Heart right ventricle (tissue), 16 donors: ENCODE data around the gene AXIN1. TPM values are rescaled to one million over a fixed set of nuclear protein-coding genes. Genes with fewer than 3 reads are reported as not detected.

ENCODE experiments used
- ATAC-seq, 8 donors: fragments of 200-7000 bp; cut with Tn5 transposase; one replicate each; pipeline ENCODE4 v1.9.1; 2020; ENCODE audit warnings: mild to moderate bottlenecking in 8 of 8, moderate library complexity in 8 of 8, moderate number of reproducible peaks in 1 of 8
- DNase-seq, 2 donors: peaks; one replicate each; pipeline ENCODE4 v3.0.0-alpha.2; 2020
- H3K27ac ChIP-seq, 10 donors: fragments of 200-600 bp; sonication (generic) in 2 of 10; one replicate each; pipeline versions ENCODE4 v1.5.0 to v1.8.0; 2020 to 2022; ENCODE audit warnings: mild to moderate bottlenecking in 3 of 10
- H3K27me3 ChIP-seq, 7 donors: fragments of 200-600 bp; one replicate each; pipeline ENCODE4 v1.8.0; 2021 to 2022; ENCODE audit warnings: mild to moderate bottlenecking in 2 of 7
- H3K36me3 ChIP-seq, 9 donors: fragments of 200-600 bp; sonication (generic) in 1 of 9; one replicate each; pipeline versions ENCODE4 v1.5.0 to v1.8.0; 2020 to 2022; ENCODE audit warnings: mild to moderate bottlenecking in 2 of 9
- H3K4me1 ChIP-seq, 9 donors: fragments of 200-600 bp; sonication (generic) in 1 of 9; one replicate each; pipeline versions ENCODE4 v1.5.0 to v1.8.0; 2020 to 2022; ENCODE audit warnings: mild to moderate bottlenecking in 4 of 9
- H3K4me3 ChIP-seq, 10 donors: fragments of 200-600 bp; sonication (generic) in 2 of 10; one replicate each; pipeline versions ENCODE4 v1.5.0 to v1.8.0; 2020 to 2022; ENCODE audit warnings: mild to moderate bottlenecking in 7 of 10, moderate library complexity in 2 of 10
- H3K9me3 ChIP-seq, 11 donors: fragments of 200-600 bp in 10 of 11; sonication (generic) in 2 of 11; one replicate each; pipeline versions ENCODE4 v1.5.0 to v1.8.0; 2013 to 2022; ENCODE audit warnings: mild to moderate bottlenecking in 2 of 11, control low read depth in 1 of 11, moderate library complexity in 1 of 11
- CTCF ChIP-seq, 9 donors: fragments of 200-600 bp; sonication (generic) in 2 of 9; IDR thresholded peaks; one replicate each; pipeline versions ENCODE4 v1.5.0 to v1.8.0; 2021 to 2022; ENCODE audit warnings: antibody characterized with exemption in 9 of 9, mild to moderate bottlenecking in 5 of 9, moderate library complexity in 1 of 9
- WGBS, 2 donors: extraction: QIAGEN DNeasy Blood & Tissue Kit; methylation state at CpG; one replicate each; pipeline ENCODE4 v1.1.7; 2013; ENCODE audit warnings: inconsistent platforms in 1 of 2; 5-methylcytosine and 5-hydroxymethylcytosine counted together
- intact Hi-C, 10 donors: fragments of 100-400 bp; cut with DNase I; formaldehyde crosslinking; loops; one replicate each; pipeline versions ENCODE4 v1.11.1 to v1.14.2; 2022
- polyA plus RNA-seq, 2 donors: library from polyadenylated mRNA; stranded (reverse); fragments of 200-250 nt; gene quantifications; one replicate each; pipeline ENCODE4 v1.2.3, GENCODE V29; 2013
- total RNA-seq, 10 donors: library from RNA; stranded (reverse); fragmentation: NEBNext Ultra II Directional in 3 of 10; extraction: Animal tissue kit (Norgen Biotek cat#: 25700) in 3 of 10; gene quantifications; one replicate each; pipeline versions ENCODE4 v1.2.1 to v1.2.4, GENCODE V29; 2021 to 2023
- donor health status: Arrhythmogenic right ventricular cardiomyopathy.
- donor health status: ischemic (EF 13 %, LVEDD 7.1; RV severe dilation, severe dysfunction).
- donor health status: healthy with polysubstance abuse.
- donor health status: DM: no; HTN: yes; CAD: no.
- donor health status: DM: no; HTN: no; CAD: no.
- donor health status: ischemic (EF 25% LVEDD 6.9; RV normal size, moderate dysfunction).
- donor health status: ischemic (EF 25% LVEDD 5.7; RV mildly dilated, moderate dysfunction).
- donor health status: healthy.
- donor health status: DM: yes; HTN: yes; CAD: no.
- donor health status: Ischemic cardiomyopathy.
- donor health status: ischemic (EF 35%, LVEDD 5.7; RV mildly dilated, moderate dysfunction).
- donor health status: nonischemic (EF 11% LVEDD 7.7; RV severe dilation, severe dysfunction).
- donor health status: DM: yes; HTN: yes; CAD: no.
- donor health status: PGD.
- donor health status: ischemic (EF 29% LVEDD 5.4; RV normal size, mild dysfunction).
- donor health status: nonischemic (EF 23%, LVEDD 6.1; RV moderate dilation, normal function).

AXIN1 gene
- total and polyA plus RNA-seq, 12 donors: 7.7 to 16.1 (median 9.5) TPM

- no peak overlapping the region for H3K27ac ChIP-seq
- no peaks in the 10 kb centered on the region for H3K9me3 ChIP-seq
- no peak overlapping the region for H3K4me3 ChIP-seq
- H3K4me1 ChIP-seq: peaks cover 0 to 28% (median 15%) of the 10 kb centered on the region in 9 donors
- ATAC-seq: no peak
- WGBS, 2 donors: 88 to 91% methylated on average over 41 to 42 of the region's 42 CpGs
- no peaks in the 10 kb centered on the region for H3K27me3 ChIP-seq
- peak in 1 of 2 donors; percentile 18 for DNase-seq
- peaks cover 0 to 54% (median 37%) of the 10 kb centered on the region in 9 donors for H3K36me3 ChIP-seq
- intact Hi-C loops: no loop called here
- no peak for TF ChIP-seq CTCF (IDR thresholded peaks at IDR 0.05)
Observed at GRCh38 chr16:377419-377951, 25.0 kb upstream of the AXIN1 start.

DNA sequence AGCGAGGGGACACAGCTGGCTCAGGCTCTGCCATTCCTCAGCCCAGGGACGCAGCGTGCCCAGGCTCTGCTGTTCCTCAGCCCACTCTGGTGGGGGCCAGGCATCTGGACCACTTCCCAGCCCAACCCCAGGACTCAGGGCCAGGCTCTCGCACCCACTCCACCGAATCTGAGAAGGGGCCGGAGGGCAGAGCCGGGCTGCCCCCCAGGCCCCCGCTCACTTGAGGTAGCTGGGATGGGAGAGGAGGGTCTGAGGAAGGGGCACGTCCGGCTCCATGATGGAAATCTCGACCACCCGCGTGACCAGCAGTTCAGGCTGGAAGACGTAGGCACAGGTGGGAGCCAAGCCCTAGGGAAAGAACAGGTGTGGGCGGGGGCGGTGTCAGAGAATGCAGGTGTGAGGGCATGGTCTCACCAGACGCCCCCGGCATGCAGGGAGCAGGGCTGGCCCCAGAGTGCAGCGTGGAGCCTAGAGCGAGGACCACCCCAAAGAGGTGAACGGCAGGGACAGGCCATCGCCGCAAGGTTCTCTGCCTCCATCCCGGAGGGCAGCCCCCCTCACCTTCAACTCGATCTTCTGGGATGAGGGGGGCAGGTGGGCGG is 24.4 kb upstream of the AXIN1 start:
- Histone ChIP-seq H3K27ac (no peak overlapping the region), H3K4me3 (no peak overlapping the region), H3K36me3 (peaks cover 0 to 60% (median 38%) of the 10 kb centered on the region in 9 donors), H3K27me3 (no peaks in the 10 kb centered on the region), H3K9me3 (no peaks in the 10 kb centered on the region), H3K4me1 (peaks cover 0 to 28% (median 15%) of the 10 kb centered on the region in 9 donors)
- TF ChIP-seq CTCF (IDR thresholded peaks at IDR 0.05): no peak
- DNase-seq: peak in 1 of 2 donors; percentile 10
- ATAC-seq: no peak
- intact Hi-C loops: no loop called here
- 92 to 93% methylated on average over 26 of the region's 26 CpGs for WGBS, 2 donors

DNA sequence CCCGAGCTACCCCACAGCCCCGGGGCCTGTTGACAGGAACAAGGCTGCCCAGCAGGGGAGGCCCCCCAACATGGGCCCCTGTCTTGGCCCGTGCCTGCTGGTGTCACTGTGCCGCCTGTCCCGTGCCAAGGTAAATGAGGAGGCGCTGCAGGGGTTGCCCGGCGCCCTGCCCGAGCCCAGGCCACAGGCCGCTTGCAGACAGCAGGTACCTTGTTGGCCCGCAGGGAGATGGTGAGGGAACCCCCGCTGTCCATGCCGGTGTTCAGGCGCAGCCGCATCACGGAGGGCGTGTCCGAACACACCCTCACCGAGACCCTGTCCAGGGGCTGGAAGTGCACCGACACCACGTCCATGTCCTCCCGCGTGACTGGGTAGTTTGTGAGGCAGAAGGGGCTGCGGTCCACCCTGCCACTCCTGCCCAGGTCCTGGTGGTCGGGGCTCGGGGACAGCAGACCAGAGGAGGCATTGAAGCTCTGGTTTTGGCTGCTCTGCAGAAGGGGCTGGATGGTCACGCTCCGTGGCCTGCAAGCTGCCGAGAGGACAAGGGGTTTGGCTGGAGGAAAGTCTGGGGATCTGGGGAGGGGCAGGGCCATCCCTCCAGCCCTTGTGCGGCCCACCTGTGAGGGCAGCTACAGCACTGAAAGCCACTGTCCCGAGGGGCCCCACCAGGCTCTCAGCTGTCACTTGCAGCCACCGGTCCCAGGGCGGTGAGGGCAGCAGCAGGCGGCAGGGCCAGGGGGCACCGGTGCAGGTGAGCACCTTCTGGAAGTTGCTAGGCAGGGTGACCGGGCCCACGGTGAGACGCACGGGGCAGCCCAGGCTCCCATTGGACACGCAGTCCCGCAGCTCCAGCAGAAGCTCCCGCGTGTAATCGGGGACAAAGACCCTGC is 23.6 kb upstream of the AXIN1 start:
- peaks cover 0 to 65% (median 38%) of the 10 kb centered on the region in 9 donors for H3K36me3 ChIP-seq

More for the DNA sequence above, 23.6 kb upstream of the AXIN1 start:
- H3K4me1 ChIP-seq: peaks cover under 1 to 29% (median 15%) of the 10 kb centered on the region in 9 donors
- H3K27me3 ChIP-seq: no peaks in the 10 kb centered on the region
- intact Hi-C loops: no loop called here
- 94 to 96% methylated on average over 44 of the region's 44 CpGs for WGBS, 2 donors
- H3K4me3 ChIP-seq: no peak overlapping the region
- no peak overlapping the region for H3K27ac ChIP-seq
- DNase-seq (peak in 1 of 2 donors; percentile 14), ATAC-seq (no peak)
- no peaks in the 10 kb centered on the region for H3K9me3 ChIP-seq
- TF ChIP-seq CTCF (IDR thresholded peaks at IDR 0.05): no peak
